SKM-1 treated with dmso at 0.1 percent for 144 hours (cell line): Measurements from ENCODE around the gene ETV6.

ENCODE experiments used
- DNase-seq: peaks from one replicate; lab custom pipeline; 2025; ENCODE audit not compliant: unreplicated experiment; lab: John Stamatoyannopoulos, UW

ETV6 gene

GRCh38 chr12:11756523-11756922 is 107.0 kb downstream of the ETV6 start:
- no peak for DNase-seq

GRCh38 chr12:11757095-11757494 is 107.6 kb downstream of the ETV6 start:
- no peak for DNase-seq

- DNase-seq = no peak
Observed at GRCh38 chr12:11757531-11757930, 108.1 kb downstream of the ETV6 start.

- DNase-seq = no peak
Observed at GRCh38 chr12:11758087-11758486, 108.6 kb downstream of the ETV6 start.

- DNase-seq = no peak
Observed at GRCh38 chr12:11758510-11759493, 109.3 kb downstream of the ETV6 start.

GRCh38 chr12:11759494-11759878 is 110.0 kb downstream of the ETV6 start:
- DNase-seq = no peak

GRCh38 chr12:11759899-11760298 is 110.4 kb downstream of the ETV6 start:
- no peak for DNase-seq

GRCh38 chr12:11761869-11762567 is 112.5 kb downstream of the ETV6 start:
- DNase-seq = no peak

- DNase-seq = no peak
Observed at GRCh38 chr12:11762723-11763326, 113.4 kb downstream of the ETV6 start.

GRCh38 chr12:11763760-11764520 is 114.5 kb downstream of the ETV6 start:
- DNase-seq = no peak

- DNase-seq = no peak
Observed at GRCh38 chr12:11764837-11765236, 115.4 kb downstream of the ETV6 start.

- DNase-seq = no peak
Observed at GRCh38 chr12:11765421-11765816, 115.9 kb downstream of the ETV6 start.

- peak; percentile 52 for DNase-seq
Observed at GRCh38 chr12:11765817-11766794, 116.6 kb downstream of the ETV6 start.

- DNase-seq = no peak
Observed at GRCh38 chr12:11767029-11767724, 117.7 kb downstream of the ETV6 start.

GRCh38 chr12:11767798-11768197 is 118.3 kb downstream of the ETV6 start:
- DNase-seq = no peak

GRCh38 chr12:11768233-11768965 is 118.9 kb downstream of the ETV6 start:
- DNase-seq = no peak

- DNase-seq = no peak
Observed at GRCh38 chr12:11769723-11770514, 120.4 kb downstream of the ETV6 start.

GRCh38 chr12:11771356-11771755 is 121.9 kb downstream of the ETV6 start:
- no peak for DNase-seq
